HG03135 (cell line): ENCODE results near the gene E4F1.

Experiments used
- ATAC-seq: cut with Tn5 transposase; IDR thresholded peaks from one replicate; pipeline ENCODE4 v1.9.1; 2021; ENCODE audit warnings: mild to moderate bottlenecking, moderate library complexity; ENCODE audit not compliant: unreplicated experiment

Gene E4F1

GRCh38 chr16:2228161-2228824 is 4.9 kb downstream of the E4F1 start:
- ATAC-seq, result no peak

- no peak for ATAC-seq
Observed at GRCh38 chr16:2229091-2229490, 5.7 kb downstream of the E4F1 start.

DNA sequence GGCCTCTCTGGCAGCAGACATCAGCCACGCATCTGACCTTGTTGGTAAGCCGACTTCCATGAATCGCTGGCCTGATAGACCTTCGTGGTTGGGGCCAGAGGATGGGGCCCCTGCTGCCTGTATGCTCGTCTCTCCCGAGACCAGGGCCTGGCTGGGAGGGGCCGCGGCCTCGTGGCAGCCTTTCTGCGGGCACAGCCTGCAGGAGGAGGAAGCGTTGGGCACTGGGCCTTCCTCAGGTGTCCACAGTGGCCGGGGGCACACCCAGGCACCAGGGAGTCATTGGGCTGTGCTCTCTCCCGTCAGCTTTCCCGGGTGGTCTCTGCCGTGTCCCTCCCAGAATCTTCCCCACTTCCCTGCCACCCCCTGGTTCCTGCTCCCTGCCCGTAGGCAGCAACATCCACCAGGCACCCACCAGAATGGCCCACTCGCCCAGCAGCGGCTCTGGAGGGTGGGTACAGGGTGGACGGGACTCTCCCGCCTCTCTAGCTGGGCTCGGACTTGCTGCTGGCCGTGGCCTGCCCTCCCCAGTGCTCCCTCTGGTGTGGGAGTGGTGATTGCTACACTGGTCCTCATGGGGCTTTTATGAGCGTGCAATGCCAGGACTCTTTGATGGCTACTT is 6.3 kb downstream of the E4F1 start:
- no peak for ATAC-seq

- no peak for ATAC-seq
Observed at GRCh38 chr16:2230376-2230775, 7.0 kb downstream of the E4F1 start.

GRCh38 chr16:2231016-2231931 is 7.9 kb downstream of the E4F1 start:
- no peak for ATAC-seq

DNA sequence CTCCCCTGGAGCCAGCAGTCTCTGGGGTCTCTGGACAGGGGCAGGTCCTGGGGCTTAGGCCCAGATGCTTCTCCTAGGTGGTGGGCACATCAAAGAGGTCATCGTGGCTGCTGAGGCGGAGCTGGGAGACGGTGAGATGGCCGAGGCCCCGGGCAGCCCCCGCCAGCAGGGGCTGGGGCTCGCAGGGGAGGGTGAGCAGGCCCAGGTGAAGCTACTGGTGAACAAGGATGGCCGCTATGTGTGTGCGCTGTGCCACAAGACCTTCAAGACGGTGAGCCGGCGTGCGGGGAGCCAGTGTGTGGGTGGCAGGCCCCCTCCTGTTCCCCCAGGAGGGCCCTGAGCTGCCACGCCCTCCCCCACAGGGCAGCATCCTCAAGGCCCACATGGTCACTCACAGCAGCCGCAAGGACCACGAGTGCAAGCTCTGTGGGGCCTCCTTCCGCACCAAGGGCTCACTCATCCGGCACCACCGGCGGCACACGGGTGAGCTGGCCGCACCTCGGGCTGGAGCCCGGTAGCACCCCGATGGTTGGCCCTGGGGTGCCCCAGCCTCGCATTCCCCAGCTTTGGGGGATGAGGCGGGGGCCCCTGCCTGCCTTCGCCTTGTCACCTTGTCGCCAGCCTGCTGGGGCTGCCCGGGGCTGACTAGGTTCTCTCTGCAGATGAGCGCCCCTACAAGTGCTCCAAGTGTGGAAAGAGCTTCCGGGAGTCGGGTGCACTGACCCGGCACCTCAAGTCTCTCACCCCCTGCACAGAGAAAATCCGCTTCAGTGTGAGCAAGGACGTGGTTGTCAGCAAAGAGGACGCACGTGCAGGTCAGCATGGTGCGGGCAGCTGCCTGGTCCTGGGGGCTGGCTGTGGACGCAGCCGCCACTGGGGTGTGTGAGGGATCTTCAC is 9.0 kb downstream of the E4F1 start:
- no peak for ATAC-seq

DNA sequence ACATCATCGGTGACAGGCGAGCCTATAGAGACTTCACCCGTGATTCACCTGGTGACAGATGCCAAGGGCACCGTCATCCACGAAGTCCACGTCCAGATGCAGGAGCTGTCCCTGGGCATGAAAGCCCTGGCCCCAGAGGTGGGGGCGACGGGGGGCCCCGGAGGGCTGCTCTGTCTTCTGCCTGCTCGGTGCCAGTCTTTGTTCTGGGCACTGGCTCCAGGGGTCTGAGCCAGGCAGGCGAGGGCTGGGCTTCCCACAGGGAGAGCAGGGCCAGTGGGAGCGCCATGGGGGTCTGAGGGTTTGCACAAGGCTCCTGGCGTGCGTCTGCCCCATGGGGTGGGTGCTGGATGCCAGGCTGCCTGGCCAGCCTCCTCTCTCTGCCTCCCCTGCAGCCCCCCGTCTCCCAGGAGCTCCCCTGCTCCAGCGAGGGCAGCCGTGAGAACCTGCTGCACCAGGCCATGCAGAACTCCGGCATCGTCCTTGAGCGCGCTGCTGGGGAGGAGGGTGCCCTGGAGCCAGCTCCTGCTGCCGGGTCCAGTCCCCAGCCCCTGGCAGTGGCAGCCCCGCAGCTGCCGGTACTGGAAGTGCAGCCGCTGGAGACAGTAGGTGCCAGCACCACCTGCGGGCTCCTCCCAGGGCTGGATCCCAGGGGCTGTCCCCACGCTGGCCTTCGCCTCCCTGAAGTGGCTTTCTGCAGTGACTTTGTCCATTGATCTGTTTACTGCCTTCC is 9.8 kb downstream of the E4F1 start:
- ATAC-seq, result no peak

DNA sequence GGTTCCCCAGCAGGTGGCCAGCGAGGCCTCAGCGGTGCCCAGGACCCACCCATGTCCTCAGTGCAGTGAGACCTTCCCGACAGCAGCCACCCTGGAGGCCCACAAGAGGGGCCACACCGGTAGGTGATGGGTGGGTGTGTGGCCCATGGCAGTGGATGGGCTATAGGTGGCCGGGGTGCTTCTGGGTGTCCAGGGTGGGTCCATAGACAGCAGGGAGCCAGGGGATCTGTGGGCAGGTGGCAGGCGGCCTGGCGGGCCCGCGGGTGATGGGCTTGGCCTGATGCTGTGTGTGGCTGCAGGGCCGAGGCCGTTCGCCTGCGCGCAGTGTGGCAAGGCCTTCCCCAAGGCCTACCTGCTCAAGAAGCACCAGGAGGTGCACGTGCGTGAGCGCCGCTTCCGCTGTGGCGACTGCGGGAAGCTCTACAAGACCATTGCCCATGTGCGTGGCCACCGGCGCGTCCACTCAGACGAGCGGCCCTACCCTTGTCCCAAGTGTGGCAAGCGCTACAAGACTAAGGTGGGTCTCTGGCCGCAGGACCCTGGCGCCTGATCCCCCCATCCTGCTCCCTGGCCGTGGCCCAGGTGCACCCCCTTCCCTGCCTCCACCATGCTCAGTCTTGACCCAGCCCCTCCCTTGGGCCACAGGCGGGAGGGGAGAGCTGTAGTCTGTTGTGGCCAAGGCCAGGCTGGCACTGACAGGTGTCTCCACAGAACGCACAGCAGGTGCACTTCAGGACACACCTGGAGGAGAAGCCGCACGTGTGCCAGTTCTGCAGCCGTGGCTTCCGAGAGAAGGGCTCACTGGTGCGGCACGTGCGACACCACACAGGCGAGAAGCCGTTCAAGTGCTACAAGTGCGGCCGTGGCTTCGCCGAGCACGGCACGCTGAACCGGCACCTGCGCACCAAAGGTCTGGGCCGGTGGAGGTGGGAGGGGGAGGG is 10.8 kb downstream of the E4F1 start:
- no peak for ATAC-seq

- ATAC-seq, result no peak
Observed at GRCh38 chr16:2234813-2235170, 11.4 kb downstream of the E4F1 start.

DNA sequence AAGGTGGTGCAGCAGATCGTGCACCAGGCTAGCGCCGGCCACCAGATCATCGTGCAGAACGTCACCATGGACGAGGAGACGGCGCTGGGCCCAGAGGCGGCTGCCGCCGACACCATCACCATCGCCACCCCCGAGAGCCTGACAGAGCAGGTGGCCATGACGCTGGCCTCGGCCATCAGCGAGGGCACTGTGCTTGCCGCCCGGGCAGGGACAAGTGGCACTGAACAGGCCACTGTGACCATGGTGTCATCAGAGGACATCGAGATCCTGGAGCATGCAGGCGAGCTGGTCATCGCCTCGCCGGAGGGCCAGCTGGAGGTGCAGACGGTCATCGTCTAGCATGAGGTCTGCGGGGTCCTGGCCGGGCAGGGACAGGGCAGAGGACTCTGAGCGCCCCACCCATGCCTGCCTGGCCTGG is 11.9 kb downstream of the E4F1 start:
- no peak for ATAC-seq

DNA sequence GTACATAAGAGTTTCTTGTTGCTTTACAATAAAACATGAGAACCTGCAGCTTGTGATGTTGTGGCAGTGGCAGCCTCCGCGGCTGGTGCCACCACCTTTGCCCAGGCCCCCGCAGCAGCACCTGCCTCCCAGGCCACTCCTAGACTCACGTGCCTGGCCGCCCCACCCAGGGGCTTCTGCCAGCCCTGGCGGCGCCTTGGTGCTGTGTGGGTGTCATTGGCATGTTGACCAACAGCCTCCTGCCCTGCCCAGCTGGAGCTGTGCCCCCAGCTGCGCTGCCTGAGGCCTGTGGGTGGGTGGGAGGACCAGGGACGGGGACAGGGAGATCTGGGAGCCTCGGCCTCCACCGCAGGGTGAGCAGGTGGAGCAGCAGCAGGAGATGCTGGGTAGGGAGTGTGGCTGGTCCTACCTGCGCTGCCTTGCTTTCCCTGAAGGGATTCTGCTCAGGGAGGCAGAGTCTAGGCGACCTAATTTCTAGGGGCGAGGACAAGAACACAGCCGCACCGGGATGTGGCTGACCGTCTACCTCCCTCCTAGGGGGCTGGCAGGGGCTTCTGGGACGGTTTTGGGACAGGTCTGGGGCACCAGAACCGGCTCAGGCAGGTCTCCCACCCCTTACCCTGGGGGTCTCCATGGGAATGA is 12.4 kb downstream of the E4F1 start:
- no peak for ATAC-seq

GRCh38 chr16:2236337-2237101 is 13.1 kb downstream of the E4F1 start, which contains the start of gene DNASE1L2:
DNASE1L2 (plus strand) TSS chr16:2236444; CDS start chr16:2236817, 373 bp downstream.
- no peak for ATAC-seq

DNA sequence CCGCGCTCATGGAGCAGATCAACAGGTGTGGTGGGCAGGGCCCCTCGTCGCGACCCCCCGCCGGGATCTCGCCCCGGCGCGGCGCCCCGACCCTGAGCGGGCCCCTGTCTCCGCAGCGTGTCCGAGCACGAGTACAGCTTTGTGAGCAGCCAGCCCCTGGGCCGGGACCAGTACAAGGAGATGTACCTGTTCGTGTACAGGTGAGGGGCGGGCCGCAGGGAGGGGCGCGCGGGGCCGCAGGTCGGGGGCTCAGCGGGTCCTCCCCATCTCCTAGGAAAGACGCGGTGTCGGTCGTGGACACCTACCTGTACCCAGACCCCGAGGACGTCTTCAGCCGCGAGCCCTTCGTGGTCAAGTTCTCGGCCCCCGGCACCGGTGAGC is 13.7 kb downstream of the E4F1 start:
- no peak for ATAC-seq

GRCh38 chr16:2237493-2238149 is 14.2 kb downstream of the E4F1 start:
- no peak for ATAC-seq

- no peak for ATAC-seq
Observed at GRCh38 chr16:2238150-2238837, 14.9 kb downstream of the E4F1 start.

DNA sequence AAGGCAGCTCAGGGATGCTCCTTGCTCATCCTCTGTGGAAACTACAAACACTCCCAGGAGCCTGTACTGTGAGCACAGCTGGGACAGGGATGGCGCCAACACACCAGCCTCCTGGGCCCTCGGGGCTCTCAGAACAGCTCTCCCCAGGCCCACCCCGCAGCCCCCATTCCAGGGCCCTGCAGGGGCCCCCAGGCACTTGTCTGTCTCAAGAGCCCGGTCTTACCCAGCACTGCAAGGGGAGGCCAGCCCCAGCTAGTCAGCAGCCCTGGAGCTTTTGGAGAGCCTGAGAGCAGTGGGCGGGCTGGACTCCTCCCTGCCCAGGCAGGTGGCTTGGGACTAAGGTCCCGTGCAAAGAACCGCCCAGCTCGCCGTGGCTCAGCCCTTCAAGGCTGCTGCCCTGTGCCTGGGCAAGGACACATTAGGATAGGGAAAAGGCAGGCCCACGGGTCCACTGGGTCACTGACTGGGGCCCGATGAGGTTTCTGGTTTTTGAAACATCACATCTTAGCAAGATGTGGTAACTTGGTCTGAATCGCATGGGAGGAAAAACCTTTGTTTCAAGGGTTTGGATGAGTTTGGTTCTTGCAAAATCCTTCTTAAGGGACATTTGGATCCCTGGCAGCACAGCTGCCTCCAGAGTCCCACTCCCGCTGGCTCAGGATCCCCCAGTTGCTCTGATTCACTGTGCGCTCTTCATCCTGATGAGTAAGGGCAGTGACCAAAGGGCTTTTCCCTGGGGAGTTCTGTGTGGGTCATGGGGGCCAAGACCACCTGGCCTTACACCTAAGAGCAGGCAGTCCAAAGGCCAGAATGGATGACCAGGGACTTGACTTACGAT is 15.7 kb downstream of the E4F1 start:
- no peak for ATAC-seq
